ENCODE measurements around the gene DHX35. TPM values are rescaled to one million over a fixed set of nuclear protein-coding genes. Genes with fewer than 3 reads are reported as not detected.

The DHX35 gene
- total and polyA plus RNA-seq, 2 of the 13 experiments (the other 11 are each of a cell fraction or from before 2014, with no cell fraction given): 25.8 to 28.7 TPM

DNA sequence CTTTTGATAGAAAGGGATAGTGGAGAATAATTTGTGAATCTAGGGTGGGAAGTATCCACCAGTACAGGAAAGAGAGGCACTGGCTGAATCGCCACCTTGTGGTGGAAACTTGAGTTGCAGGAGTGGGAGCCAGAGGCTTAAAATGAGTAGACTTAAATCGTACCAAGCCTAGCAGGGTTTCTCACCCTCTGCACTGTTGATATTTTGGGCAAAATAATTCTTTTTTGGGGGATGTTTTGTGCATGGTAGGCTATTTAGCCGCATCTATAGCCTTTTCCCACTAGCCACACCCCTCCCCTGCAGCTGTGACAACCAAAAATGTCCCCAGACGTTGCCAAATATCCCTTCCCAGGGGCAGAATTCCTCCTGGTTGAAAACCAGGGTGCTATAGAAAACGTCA lies 119.1 kb downstream of the DHX35 start (continued):
- TF ChIP-seq, protein P1, sequence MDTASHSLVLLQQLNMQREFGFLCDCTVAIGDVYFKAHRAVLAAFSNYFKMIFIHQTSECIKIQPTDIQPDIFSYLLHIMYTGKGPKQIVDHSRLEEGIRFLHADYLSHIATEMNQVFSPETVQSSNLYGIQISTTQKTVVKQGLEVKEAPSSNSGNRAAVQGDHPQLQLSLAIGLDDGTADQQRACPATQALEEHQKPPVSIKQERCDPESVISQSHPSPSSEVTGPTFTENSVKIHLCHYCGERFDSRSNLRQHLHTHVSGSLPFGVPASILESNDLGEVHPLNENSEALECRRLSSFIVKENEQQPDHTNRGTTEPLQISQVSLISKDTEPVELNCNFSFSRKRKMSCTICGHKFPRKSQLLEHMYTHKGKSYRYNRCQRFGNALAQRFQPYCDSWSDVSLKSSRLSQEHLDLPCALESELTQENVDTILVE (CRISPR knock-in tag; IDR thresholded peaks at IDR 0.05): peak; percentile 64; the same call in 1 of the 2 replicates
- TF ChIP-seq HMGXB4 (CRISPR knock-in tag; IDR thresholded peaks at IDR 0.05; ENCODE audit: borderline replicate concordance in 1 of 2, low read depth in 1 of 2) (peak; percentile 45 to 47; a peak in 2 of 4 replicates), ZNF331 (CRISPR knock-in tag; IDR thresholded peaks at IDR 0.05) (peak; percentile 33; the same call in 1 of the 2 replicates), HNRNPLL (IDR thresholded peaks at IDR 0.05; ENCODE audit: low read depth, low read length, poor library complexity, severe bottlenecking) (no peak), KDM2A (CRISPR knock-in tag; IDR thresholded peaks at IDR 0.05; ENCODE audit: borderline replicate concordance, low read depth) (peak; percentile 43; the same call in 1 of the 2 replicates), PHF20 (CRISPR knock-in tag; IDR thresholded peaks at IDR 0.05) (no peak), XRCC5 (optimal IDR thresholded peaks at IDR 0.05; ENCODE audit: low read length) (peak; percentile 65), ZNF792 (CRISPR knock-in tag; IDR thresholded peaks at IDR 0.05) (0 out of 2 replicates have a peak, but pooled peaks have one; percentile 30), CSRNP1 (CRISPR knock-in tag; IDR thresholded peaks at IDR 0.05) (peak; percentile 58; the same call in 1 of the 2 replicates), MEIS1 (CRISPR knock-in tag; IDR thresholded peaks at IDR 0.05; ENCODE audit: borderline replicate concordance) (peak; percentile 43; the same call in 1 of the 2 replicates)
- TF ChIP-seq, protein P2, sequence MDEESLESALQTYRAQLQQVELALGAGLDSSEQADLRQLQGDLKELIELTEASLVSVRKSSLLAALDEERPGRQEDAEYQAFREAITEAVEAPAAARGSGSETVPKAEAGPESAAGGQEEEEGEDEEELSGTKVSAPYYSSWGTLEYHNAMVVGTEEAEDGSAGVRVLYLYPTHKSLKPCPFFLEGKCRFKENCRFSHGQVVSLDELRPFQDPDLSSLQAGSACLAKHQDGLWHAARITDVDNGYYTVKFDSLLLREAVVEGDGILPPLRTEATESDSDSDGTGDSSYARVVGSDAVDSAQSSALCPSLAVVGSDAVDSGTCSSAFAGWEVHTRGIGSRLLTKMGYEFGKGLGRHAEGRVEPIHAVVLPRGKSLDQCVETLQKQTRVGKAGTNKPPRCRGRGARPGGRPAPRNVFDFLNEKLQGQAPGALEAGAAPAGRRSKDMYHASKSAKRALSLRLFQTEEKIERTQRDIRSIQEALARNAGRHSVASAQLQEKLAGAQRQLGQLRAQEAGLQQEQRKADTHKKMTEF (CRISPR knock-in tag; IDR thresholded peaks at IDR 0.05): peak; percentile 56; the same call in 1 of the 2 replicates

Data from HepG2 (cell line).